CD1c-positive myeloid dendritic cell (primary cell): ENCODE results near the gene RPRD2.
A peak's percentile ranks its signal among the peaks of the same experiment; 100 is the strongest.
"Not testable (repeated sequence)": the region's sequence is repeated elsewhere in the genome, so short reads cannot be mapped to it uniquely, and the experiment has no call there.

Experiments
- DNase-seq: peaks from one replicate; pipeline ENCODE4 v3.0.0-alpha.2; 2016; ENCODE audit errors: extremely low spot score

Gene RPRD2

DNA sequence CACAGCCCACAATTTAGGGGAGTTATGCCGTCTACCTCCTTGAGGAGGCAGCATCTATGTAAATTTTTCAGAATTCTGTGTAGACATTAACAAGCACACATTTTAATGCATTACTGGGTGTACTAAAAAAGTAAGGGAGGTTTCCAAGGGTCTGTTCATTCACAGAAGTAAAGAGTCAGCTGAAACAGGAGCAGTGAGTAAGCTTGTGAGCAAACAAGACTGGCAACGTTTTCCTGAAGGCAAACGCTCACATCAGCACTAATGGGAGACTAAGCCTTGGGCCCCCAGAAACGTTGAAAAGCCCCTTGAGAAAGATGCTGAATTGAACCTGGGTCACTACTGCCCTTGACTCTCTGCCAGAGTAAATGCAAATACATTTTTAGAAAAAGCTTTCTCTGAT, 25.7 kb downstream of the RPRD2 start:
- no peak for DNase-seq

GRCh38 chr1:150392627-150393026, 28.7 kb downstream of the RPRD2 start:
- DNase-seq, result no peak

DNA sequence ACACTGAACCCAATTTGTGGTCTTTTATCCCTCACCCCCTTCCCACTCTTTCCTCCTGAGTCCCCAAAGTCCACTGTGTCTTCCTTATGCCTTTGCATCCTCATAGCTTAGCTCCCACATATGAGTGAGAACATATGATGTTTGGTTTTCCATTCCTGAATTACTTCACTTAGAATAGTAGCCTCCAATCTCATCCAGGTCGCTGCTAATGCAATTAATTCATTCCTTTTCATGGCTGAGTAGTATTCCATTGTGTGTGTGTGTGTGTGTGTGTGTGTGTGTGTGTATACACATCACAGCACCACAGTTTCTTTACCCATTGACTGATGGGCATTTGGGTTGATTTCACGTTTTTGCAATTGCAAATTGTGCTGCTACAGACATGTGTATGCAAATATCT, 31.2 kb downstream of the RPRD2 start:
- DNase-seq, result not testable (repeated sequence)

DNA sequence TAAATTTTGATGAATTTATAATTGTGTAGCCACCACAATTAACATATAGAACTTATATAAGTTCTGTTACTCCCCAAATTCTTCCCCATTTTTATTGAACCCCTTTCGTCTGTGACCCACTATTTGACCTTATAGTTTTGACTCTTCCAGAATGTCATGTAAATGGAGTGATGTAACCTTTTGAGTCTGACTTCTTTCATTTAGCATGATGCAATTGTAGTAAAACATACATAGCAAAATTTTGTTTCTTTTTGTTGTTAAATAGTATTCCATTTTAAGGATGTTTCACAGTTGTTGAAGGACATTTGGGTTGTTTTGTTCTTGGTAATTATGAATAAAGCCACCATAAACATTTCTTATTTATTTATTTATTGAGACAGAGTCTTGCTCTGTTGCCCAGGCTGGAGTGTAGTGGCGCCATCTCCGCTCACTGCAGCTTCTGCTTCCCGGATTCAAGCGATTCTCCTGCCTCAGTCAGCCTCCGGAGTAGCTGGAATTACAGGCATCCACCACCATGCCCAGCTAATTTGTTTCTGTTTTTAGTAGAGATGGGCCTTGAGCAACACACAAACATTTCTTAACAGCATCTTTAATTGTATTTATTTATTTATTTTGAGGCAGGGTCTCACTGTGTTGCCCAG, 33.6 kb downstream of the RPRD2 start:
- no peak for DNase-seq

- no peak for DNase-seq
Measured at GRCh38 chr1:150404465-150404864, 40.5 kb downstream of the RPRD2 start.

DNA sequence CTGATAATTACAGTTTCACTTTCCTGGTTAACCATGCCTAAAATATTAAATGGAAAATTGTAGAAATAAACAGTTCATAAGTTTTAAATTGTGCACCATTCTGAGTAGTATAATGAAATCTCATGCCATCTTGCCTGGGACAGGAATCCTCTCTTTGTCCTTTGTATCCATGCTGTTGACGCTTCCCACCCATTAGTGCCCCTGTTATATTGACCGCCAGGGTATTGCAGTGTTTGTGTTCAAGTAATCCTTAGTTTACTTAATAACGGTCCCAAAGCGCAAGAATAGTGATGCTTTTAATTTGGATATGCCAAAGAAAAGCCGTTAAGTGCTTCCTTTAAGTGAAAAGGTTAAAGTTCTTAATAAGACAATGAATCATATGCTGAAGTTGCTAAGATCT, 41.7 kb downstream of the RPRD2 start:
- DNase-seq, result no peak

- DNase-seq, result no peak
Measured at GRCh38 chr1:150406483-150406882, 42.5 kb downstream of the RPRD2 start.

- DNase-seq, result no peak
Measured at GRCh38 chr1:150407330-150407729, 43.4 kb downstream of the RPRD2 start.

GRCh38 chr1:150408800-150409199, 44.9 kb downstream of the RPRD2 start:
- DNase-seq, result no peak

DNA sequence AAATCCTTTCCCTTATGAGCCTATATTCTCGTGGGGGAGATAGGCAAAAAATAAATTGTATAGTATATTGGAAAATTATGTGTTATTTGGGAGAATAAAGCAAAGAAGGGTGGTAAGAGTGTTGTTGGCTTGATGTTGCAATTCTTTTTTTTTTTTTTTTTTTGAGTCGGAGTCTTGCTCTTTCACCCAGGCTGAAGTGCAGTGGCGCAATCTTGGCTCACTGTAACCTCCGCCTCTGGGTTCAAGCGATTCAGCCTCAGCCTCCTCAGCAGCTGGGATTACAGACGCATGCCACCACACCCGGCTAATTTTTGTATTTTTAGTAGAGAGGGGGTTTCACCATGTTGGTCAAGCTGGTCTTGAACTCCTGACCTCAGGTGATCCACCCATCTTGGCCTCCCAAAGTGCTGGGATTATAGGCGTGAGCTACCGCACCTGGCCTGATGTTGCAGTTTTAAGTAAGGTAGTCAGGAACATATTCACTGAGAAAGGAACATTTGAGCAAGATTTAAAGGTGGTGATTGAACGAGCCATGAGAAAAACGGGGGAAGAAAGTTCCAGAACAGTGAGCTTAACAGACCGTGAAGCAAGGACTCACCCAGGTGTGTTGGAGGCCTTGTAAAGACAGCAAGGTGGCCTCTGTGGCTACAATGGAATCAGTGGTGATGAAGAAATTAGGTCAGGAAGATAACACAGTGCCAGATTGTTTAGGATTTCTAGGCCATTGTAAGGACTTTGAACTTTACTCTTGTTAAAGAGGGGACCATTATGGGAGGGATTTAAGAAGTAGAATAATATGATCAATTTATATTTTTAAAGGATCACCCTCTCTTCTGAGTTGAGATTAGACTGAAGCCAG, 45.8 kb downstream of the RPRD2 start:
- peak; percentile 12 for DNase-seq

- DNase-seq, result peak; percentile 63
Measured at GRCh38 chr1:150410582-150411101, 46.7 kb downstream of the RPRD2 start.

DNA sequence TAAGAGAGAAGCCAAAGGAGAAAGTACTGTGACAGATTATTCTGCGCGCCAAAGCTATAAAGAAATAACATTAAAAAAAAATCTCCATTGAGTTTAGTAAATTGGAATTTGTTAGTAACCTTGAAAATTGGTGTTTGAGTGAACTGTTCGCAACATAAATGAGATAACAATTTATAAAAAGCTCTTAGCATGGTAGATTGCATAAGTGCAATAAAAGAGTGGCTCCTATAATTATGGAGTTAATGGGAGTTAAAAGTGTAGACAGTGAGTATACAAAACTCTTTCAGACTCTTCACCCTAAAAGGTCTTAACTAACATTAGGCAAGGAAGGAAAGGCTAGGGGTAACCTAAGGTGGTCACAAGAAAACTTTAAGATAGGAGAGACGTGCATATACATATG, 50.6 kb downstream of the RPRD2 start:
- no peak for DNase-seq

DNA sequence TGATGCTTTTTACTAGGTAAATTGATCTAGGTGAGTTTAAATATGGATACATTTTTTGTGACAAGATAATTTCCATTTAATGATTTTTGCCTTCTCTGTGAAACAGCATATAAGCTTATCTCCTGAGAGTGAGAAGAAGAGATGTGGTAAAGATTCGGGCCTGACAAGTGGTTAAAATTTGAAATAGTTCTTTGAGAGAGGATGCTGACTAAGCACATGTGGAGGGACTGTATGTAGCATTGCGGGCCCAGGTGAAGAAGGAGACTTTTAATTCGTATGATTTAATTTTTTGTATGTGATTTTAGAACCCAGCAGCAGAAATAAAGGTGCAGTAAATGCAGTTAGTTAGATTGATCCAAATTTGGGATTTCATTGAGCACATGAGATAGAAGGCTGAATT, 51.9 kb downstream of the RPRD2 start:
- DNase-seq, result no peak

DNA sequence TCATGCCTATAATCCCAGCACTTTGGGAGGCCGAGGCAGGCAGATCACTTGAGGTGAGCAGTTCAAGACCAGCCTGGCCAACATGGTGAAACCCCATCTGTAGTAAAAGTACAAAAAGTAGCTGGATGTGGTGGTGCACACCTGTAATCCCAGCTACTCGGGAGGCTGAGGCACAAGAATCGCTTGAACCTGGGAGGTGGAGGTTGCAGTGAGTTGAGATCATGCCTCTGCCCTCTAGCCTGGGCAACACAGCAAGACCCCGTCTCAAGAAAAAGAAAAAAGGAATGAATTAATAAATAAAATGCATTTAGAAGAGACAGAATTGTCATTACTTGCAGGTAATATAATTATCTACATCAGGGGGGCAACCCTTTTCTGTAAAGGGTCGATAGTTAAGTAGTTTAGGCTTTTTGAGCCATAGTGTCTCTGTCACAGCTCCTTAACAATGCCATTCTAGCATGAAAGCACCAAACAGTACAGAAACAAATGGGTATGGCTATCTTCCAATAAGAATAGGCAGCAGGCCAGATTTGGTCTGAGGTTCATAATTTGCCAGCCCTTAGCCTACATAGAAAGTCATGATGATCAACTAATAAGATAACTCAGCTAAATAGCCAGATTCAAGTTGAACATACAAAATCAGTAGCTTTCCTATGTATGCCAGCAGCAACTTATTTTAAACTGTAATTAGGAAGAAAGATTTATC, 56.8 kb downstream of the RPRD2 start:
- DNase-seq, result no peak

- DNase-seq, result no peak
Measured at GRCh38 chr1:150422541-150422940, 58.6 kb downstream of the RPRD2 start.

DNA sequence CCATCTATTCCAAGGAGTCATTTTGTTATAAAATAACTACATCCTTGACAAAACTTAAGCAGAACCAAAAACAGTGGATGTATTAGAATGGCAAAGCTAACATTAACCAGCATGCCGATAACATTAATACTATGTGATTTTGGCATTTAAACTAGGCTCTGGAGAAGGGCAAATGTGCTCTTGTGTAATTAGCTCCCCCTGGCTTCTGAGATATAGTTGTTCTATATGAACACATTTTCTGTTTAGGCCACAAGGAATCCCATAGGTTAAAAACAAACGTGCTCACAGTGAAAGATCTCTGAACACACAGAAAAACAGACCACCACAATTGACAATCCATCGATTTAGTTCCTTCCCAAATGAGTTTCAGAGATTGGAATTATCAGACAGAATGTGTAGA, 65.9 kb downstream of the RPRD2 start:
- peak; percentile 7 for DNase-seq

DNA sequence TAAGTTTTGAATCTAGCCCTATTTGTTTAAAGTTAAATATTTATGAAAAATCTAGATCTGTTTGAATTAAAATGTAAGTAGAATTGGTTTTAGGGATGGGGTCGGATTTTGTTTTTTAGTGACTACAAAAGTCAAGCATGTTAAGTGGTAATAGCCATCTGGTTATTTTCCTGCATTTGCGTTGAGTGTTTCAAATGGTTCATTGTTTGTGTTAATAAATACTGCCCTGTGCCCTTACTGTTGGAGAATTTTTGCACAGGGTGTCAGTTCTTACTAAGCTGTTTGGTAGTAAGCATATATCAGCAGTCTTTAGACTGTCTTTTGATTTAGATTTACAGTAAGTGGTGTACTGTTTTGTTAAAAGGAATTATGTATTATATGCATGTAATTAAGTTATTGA, 77.2 kb downstream of the RPRD2 start:
- DNase-seq, result no peak

- no peak for DNase-seq
Measured at GRCh38 chr1:150444232-150444631, 80.3 kb downstream of the RPRD2 start.

- no peak for DNase-seq
Measured at GRCh38 chr1:150456146-150456647, 92.2 kb downstream of the RPRD2 start.

DNA sequence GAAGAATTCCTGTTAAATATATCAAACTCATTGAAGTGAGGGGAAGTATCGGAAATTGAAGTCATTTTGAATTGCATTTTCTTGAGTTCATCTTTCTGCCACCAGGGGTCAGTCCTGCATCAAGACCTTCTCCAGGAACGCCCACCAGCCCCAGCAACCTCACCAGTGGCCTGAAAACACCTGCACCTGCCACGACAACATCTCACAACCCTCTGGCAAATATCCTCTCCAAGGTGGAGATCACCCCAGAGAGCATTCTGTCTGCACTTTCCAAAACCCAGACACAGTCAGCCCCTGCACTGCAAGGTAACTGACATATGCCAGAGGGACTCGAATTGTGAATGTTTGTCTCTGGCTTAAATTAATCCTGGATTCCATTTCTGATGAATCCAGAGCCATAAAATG, 100.5 kb downstream of the RPRD2 start:
- DNase-seq, result peak; percentile 79

- DNase-seq, result no peak
Measured at GRCh38 chr1:150466964-150467363, 103.0 kb downstream of the RPRD2 start.

DNA sequence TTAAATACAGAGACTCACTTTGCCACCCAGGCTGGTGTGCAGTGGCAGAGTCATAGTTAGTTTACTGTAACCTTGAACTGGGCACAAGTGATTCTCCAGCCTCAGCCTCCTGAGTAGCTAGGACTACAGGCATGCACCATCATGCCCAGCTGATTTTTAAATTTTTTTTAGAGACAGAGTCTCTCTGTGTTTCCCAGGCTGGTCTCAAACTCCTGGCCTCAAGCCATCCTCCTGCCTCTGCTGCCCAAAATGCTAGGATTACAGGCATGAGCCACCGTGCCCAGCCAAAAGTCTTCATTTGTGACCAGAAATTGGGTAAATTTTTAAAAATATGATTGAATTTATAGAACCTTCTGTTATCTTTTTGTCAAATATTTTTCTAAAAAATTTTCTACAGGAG, 105.3 kb downstream of the RPRD2 start:
- no peak for DNase-seq
